ENCODE data around the gene DYNLRB1. TPM values are rescaled to one million over a fixed set of nuclear protein-coding genes. Genes with fewer than 3 reads are reported as not detected.
A peak's percentile ranks its signal among the peaks of the same experiment; 100 is the strongest.

DYNLRB1 gene
- total RNA-seq, 2 experiments from 2014 or later, result 91.2 to 96.8 TPM

DNA sequence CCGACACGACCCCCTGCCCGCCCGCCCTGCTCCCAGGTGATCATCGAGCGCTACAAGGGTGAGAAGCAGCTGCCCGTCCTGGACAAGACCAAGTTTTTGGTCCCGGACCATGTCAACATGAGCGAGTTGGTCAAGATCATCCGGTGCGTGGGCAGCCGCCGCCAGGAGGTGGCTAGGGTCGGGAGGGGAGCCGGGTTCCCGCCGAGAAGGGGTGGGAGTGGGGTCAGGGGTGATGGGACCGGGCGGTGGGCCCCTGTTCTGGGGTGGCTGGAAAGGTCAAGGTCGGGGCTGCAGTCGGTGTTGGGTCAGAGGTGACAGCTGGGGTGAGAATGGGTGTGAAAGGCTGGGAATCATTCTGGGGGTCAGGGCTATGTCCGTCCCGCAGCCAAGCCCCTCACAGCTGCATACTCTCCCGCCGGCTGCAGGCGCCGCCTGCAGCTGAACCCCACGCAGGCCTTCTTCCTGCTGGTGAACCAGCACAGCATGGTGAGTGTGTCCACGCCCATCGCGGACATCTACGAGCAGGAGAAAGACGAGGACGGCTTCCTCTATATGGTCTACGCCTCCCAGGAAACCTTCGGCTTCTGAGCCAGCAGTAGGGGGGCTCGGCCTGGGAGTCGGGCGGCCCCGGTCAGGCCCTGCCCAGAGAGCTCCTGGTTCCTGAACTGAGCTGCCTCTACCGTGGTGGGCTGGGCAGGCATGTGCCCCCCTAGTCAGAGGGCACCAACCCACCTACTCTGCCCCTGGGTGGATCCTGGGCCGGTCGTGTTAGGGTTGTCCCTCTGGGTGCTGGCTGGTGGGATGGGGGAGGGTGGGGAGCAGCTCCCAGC is 43.3 kb downstream of the DYNLRB1 start:
- Mint-ChIP-seq H3K36me3 (no peaks in the 10 kb centered on the region), H3K27me3 (no peaks in the 10 kb centered on the region), H3K27ac (peak overlapping the region; percentile 58), H3K9me3 (no peaks in the 10 kb centered on the region), H3K4me3 (peak overlapping the region; percentile 63), H3K4me1 (peaks cover 9% of the 10 kb centered on the region)
- ATAC-seq (ENCODE audit: low read depth) (no peak), DNase-seq (no peak)
- POLR2A ChIA-PET, result interaction anchor here (1.4 kb wide), 1 partner anchor 447 kb away, joined by 3 read pairs; the partner anchor contains the start of gene EIF2S2

DNA sequence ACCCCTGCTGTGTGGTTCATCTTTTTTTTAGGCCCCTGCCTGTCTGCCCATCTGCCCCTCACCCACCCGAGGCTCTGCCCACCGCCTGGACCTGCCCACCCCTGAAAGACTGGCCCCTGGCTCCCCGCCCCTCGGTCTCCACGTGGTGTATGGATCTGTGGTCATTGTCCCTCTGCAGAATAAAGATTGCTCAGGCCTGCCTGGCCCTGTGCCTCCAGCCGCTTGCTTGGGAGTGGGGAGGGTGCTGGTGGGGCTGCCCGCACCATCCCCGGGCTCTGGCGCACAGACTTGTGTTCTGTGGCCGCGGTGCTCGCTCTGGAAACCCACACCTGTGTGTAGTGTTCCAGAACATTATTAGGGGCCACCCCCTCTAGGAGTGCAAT is 43.9 kb downstream of the DYNLRB1 start:
- peaks cover 9% of the 10 kb centered on the region for H3K4me1 Mint-ChIP-seq
- ATAC-seq (ENCODE audit: low read depth) (no peak), DNase-seq (no peak)
- no peaks in the 10 kb centered on the region for H3K36me3 Mint-ChIP-seq
- H3K9me3 Mint-ChIP-seq, result no peaks in the 10 kb centered on the region
- POLR2A ChIA-PET, result no interaction called here
- peak overlapping the region; percentile 16 for H3K27ac Mint-ChIP-seq
- peak overlapping the region; percentile 32 for H3K4me3 Mint-ChIP-seq
- H3K27me3 Mint-ChIP-seq, result no peaks in the 10 kb centered on the region

DNA sequence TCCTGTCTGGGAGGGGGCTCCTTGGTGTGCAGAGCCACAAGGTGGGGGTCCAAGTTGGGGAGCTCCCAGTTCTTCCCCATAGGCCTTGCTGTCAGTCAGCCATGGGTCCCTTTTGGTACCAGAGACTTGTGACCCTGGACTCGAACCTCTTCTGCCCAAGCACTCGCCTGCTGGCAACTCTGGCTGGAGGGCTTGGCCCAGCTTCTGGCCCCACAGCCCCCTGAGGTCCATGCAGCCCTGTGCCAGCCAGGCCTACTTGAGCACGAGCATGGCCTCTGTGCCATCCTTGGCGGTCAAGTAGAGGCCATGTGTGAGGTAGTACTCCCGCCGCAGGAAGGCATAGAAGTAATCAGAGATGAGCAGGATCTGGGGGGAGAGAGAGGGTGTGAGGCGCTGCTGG is 44.4 kb downstream of the DYNLRB1 start:
- POLR2A ChIA-PET, result interaction anchor here (0.6 kb wide), 1 partner anchor 156 kb away, joined by 9 read pairs; no protein-coding TSS in a partner anchor
- no peaks in the 10 kb centered on the region for H3K9me3 Mint-ChIP-seq
- no peak for DNase-seq
- H3K27me3 Mint-ChIP-seq, result no peaks in the 10 kb centered on the region
- no peak overlapping the region for H3K27ac Mint-ChIP-seq
- H3K4me1 Mint-ChIP-seq, result peaks cover 10% of the 10 kb centered on the region
- H3K4me3 Mint-ChIP-seq, result no peak overlapping the region
- ATAC-seq (ENCODE audit: low read depth), result no peak
- peaks cover 1% of the 10 kb centered on the region for H3K36me3 Mint-ChIP-seq

DNA sequence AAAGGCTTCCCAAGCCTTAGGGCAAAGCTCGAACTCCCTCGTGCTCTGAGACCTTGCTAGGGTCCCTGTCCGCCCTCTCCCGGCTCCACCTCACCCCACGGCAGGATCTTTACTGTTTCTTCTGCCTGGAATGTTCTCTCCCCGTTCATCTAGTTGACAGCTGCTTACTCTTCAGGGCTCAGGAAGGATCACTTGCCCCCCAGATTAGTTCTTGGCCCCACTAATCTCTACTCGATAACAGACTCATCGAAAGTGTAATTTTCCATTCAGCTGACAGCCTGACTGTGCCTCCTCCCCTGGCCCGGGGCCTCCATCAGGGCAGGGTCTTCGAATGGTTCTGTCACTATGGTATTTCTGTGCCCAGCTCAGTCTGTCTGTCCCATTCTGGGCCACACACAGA is 45.4 kb downstream of the DYNLRB1 start:
- DNase-seq (no peak), ATAC-seq (ENCODE audit: low read depth) (no peak)
- peaks cover 2% of the 10 kb centered on the region for H3K36me3 Mint-ChIP-seq
- H3K9me3 Mint-ChIP-seq, result no peaks in the 10 kb centered on the region
- POLR2A ChIA-PET, result no interaction called here
- peaks cover 11% of the 10 kb centered on the region for H3K4me1 Mint-ChIP-seq
- no peak overlapping the region for H3K27ac Mint-ChIP-seq
- H3K27me3 Mint-ChIP-seq, result no peaks in the 10 kb centered on the region
- H3K4me3 Mint-ChIP-seq, result no peak overlapping the region

DNA sequence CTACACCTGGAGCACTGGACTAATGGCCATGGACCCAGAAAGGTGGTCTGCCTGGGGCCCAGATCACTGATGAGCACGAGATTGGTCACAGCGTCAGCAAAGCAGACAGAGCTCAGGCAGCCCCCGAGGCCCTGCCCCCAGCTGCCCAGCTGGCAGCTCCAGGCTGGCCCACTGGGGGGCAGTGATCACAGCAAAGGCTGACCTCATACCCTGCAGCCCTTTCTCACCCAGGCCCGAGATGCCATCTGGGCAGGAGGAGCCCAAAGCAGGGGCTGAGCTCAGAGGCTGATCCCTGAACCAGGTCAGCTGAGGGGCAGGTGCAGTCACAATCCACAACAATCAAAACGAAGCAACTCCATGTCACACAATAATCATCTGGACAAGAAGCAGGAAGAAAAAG is 46.4 kb downstream of the DYNLRB1 start:
- ATAC-seq (ENCODE audit: low read depth), result no peak

DNA sequence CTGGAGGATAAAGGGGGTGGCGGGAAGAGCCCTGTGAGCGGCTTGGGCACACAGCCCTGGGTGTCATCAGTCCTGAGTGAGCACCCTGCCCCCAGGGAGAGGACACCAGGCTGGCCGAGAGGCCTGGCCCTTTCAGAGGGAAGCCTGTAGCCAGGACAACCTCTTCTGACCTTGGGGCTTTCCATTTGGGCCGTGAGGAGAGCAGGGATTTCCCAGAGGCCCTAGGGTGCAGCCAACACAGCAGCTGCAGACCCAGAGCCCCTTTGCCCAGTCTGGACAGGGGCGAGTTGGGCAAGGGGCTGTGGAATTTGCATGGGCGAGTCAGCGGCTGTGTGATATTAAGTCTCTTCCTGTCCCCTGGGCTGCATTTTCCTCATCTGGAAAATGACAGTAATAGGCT is 48.6 kb downstream of the DYNLRB1 start:
- no peak for ATAC-seq (ENCODE audit: low read depth)
- DNase-seq, result no peak
- POLR2A ChIA-PET, result no interaction called here
- no peak overlapping the region for H3K4me3 Mint-ChIP-seq
- H3K27me3 Mint-ChIP-seq, result no peaks in the 10 kb centered on the region
- H3K36me3 Mint-ChIP-seq, result peaks cover 2% of the 10 kb centered on the region
- no peaks in the 10 kb centered on the region for H3K9me3 Mint-ChIP-seq
- no peak overlapping the region for H3K27ac Mint-ChIP-seq
- peaks cover 6% of the 10 kb centered on the region for H3K4me1 Mint-ChIP-seq

More for the DNA sequence above, 46.4 kb downstream of the DYNLRB1 start:
- Mint-ChIP-seq H3K27me3 (no peaks in the 10 kb centered on the region), H3K36me3 (peaks cover 2% of the 10 kb centered on the region), H3K9me3 (no peaks in the 10 kb centered on the region), H3K4me1 (peaks cover 9% of the 10 kb centered on the region), H3K27ac (no peak overlapping the region), H3K4me3 (no peak overlapping the region)
- POLR2A ChIA-PET, result no interaction called here
- no peak for DNase-seq

DNA sequence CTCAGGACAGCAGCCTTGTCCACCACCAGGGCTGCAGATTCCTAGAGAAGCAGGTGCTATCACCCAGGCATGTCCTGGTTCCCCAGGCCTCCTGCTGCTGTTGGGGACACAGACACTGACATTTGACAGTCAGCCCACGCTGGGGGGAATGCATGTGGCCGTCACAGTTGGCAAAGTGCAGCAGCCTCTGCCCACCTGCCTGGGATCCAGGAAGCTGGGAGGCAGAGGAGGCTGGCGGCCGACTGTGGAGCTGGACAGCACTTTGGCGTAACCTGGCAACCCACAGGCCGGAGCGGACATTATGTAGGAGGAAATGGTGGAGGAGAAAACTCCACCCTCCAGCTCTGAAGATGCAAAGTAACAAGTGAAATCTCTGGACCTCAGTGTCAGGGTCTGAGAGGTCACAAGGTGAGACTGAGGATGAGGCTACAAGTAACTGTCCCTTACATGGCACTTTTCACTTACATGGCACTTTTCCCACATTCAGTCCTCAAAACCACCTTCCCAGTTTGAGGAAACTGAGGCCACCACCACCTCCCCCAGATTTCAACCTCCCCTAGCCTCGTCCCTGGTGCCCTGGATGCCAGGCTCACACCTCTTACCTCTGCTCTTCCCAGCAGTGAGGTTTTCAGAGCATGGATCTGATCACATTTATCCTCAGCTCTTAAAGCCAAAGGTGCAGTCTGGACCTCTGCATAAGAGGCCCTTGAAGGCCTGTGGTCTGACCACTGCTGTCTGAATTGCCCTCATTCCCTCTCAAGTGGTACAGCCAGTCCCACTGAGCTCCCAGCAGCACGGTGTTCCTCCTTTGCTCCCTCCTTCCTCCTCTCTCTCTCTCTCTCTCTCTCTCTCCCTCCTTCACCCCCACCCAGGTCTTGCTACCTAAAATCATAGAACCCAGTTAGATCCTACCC is 51.0 kb downstream of the DYNLRB1 start:
- POLR2A ChIA-PET, result interaction anchor here (0.6 to 1.0 kb wide), 3 partner anchors 9 to 425 kb away, joined by 3 to 4 read pairs (median 3); partner anchors contain the start of genes DYNLRB1 and MAP1LC3A
- no peak overlapping the region for H3K4me3 Mint-ChIP-seq
- H3K27ac Mint-ChIP-seq, result peak overlapping the region; percentile 11
- no peak for ATAC-seq (ENCODE audit: low read depth)
- H3K36me3 Mint-ChIP-seq, result peaks cover 5% of the 10 kb centered on the region
- H3K27me3 Mint-ChIP-seq, result no peaks in the 10 kb centered on the region
- peaks cover 12% of the 10 kb centered on the region for H3K4me1 Mint-ChIP-seq
- no peak for DNase-seq
- no peaks in the 10 kb centered on the region for H3K9me3 Mint-ChIP-seq

DNA sequence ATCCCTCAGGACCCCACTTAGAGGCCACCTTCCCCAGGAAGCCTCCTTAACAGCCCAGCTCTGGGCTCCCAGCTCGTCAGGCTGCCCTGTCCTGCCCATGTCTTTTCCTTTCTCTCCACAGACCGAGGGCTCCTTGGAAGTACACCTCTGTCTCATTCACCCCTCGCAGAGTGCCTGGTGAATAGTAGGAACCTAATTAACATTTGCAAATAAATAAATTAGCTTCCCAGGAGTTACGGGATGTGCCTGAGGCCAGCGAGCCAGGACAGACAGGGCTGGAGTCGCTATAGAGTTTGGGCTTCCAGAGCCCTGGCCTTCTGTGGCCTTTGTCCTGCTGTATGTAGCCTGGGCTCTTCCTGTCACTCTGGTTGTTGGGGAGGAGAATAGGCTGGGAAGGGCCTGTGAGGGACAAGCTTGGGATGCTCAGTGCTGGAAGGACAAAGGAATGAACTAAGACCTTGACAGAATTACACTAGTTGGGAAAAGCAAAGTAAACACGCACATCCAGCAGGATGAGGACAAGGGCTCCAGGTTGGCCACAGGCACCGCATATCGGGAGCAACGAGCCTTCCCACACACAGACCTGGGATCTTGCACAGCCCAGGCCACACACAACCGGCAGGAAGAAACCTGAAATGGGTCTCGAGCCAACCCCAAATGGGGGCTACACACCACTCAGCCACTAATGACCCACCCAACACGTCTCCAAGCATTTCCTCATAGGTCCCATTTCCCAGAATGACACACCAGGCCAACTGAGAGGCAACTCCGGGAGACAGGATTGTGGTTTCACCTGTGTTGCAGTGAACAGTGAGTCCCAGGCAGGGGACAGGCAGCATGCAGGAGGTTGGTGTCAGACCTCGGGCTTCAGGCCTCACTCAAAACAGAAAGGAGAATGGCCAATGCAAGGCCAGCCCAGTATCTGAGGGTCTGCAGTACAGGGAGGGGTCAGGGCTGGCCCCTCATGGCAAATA is 52.0 kb downstream of the DYNLRB1 start:
- DNase-seq (no peak), ATAC-seq (ENCODE audit: low read depth) (no peak)
- Mint-ChIP-seq H3K27me3 (no peaks in the 10 kb centered on the region), H3K9me3 (no peaks in the 10 kb centered on the region), H3K4me3 (no peak overlapping the region), H3K27ac (peak overlapping the region; percentile 11), H3K36me3 (peaks cover 5% of the 10 kb centered on the region), H3K4me1 (peaks cover 12% of the 10 kb centered on the region)
- POLR2A ChIA-PET, result interaction anchor here (0.9 kb wide), 1 partner anchor 10 kb away, joined by 3 read pairs; the partner anchor contains the start of gene MAP1LC3A

DNA sequence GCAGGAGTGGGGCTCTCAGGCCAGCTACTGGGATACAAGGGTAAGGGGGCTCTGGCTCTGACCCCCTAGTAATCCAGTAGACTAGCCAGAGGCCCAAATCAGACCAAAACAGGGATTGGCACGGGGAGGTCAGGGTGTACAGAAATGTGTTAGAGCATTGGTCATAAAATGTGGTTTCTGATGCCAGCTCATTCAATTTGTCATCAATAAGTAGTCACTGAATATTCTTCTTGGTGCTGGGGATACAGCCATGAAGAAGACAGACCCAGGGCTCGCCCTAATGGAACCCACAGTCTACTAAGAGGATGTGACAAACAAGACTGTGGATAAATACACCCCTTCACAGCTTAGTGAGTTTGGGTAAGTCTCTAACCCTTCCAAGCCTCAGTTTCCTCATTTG is 53.4 kb downstream of the DYNLRB1 start:
- Mint-ChIP-seq H3K4me1 (peaks cover 11% of the 10 kb centered on the region), H3K27ac (no peak overlapping the region), H3K27me3 (no peaks in the 10 kb centered on the region), H3K9me3 (no peaks in the 10 kb centered on the region), H3K36me3 (peaks cover 9% of the 10 kb centered on the region), H3K4me3 (no peak overlapping the region)
- POLR2A ChIA-PET, result no interaction called here
- DNase-seq (no peak), ATAC-seq (ENCODE audit: low read depth) (no peak)

DNA sequence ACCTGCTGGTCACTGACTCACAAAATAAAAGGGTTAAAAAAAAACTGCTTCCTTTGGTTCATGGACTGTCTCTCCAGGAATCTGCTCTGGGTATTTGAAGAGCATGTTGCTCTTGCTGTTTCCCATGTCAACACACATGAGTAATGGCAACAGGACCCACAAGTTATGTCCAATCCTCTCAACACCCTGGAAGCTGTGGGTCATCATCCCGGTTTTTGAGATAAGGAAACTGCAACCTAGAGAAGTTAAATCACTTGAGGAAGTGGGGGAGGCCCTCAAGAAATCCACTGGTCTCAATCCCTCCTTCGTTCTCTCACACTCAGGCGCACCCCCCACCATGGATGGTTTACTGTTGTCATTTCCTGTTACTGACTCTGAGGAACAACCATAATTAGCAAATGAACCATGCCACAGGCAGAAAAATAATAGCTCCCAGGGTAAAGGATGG is 54.7 kb downstream of the DYNLRB1 start:
- ATAC-seq (ENCODE audit: low read depth), result no peak
- POLR2A ChIA-PET, result interaction anchor here (0.9 to 1.2 kb wide), 2 partner anchors 13 to 56 kb away, joined by 3 to 4 read pairs; partner anchors contain the start of gene MAP1LC3A
- Mint-ChIP-seq H3K4me3 (no peak overlapping the region), H3K36me3 (peaks cover 7% of the 10 kb centered on the region), H3K4me1 (peaks cover 8% of the 10 kb centered on the region), H3K9me3 (no peaks in the 10 kb centered on the region), H3K27me3 (no peaks in the 10 kb centered on the region), H3K27ac (peak overlapping the region; percentile 33)
- no peak for DNase-seq

DNA sequence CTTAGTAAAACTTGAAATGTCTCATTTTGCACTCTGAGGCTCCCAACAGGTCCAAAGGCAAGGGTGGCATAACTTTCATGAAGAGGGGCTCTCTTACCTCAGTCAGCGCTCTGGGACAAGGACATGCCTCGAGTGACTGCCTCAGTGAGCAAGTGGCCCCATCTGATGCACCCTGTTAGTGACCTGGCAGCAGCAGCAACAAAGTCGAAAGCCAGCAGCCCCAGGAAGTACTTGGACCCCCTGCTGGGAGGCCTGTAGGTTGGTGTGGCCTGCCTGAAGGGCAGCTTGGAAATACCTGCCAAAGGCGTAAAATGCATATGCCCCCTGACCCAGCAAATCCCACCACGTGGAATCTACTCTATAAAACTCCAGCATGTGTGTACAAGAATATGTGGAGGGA is 55.5 kb downstream of the DYNLRB1 start:
- peaks cover 8% of the 10 kb centered on the region for H3K4me1 Mint-ChIP-seq
- POLR2A ChIA-PET, result interaction anchor here (0.9 kb wide), 1 partner anchor 57 kb away, joined by 3 read pairs; no protein-coding TSS in a partner anchor
- peaks cover 7% of the 10 kb centered on the region for H3K36me3 Mint-ChIP-seq
- no peak overlapping the region for H3K4me3 Mint-ChIP-seq
- no peaks in the 10 kb centered on the region for H3K27me3 Mint-ChIP-seq
- no peak for ATAC-seq (ENCODE audit: low read depth)
- no peaks in the 10 kb centered on the region for H3K9me3 Mint-ChIP-seq
- no peak for DNase-seq
- H3K27ac Mint-ChIP-seq, result no peak overlapping the region

DNA sequence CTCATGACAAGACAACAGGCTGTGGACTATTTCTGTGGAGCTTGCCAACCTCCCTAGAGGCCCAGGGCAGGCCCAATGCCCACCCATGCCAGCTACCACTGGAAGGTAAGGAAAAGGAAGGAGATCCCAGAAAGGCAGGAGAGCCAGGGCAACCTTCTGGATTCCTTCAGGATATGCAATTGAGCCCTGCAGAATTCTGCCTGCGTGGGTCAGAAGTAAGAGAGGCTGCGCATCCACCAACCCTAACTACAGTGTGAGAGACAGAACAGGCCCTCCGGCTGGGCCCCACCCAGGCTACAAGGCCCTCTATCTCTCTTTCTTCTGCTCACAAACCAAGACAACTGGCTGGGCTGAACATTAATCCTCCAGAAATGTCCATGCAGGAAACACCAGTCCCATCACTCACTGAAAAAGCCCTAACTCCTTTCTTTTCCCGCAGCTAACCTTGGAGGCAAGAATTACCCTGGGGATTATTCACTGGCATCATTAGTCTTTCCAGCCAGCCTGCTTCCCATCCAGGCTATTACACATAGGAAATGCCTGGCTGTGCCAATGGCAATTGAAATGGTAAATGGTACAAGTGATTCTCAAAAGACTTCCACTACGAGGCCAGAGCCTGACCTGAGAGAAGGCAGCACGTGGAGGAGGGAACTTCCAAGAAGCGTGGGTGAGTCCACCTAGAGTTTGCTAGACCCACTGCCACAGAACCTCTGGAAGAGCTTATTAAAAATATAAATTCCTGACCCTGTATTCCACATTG is 57.5 kb downstream of the DYNLRB1 start:
- DNase-seq (no peak), ATAC-seq (ENCODE audit: low read depth) (no peak)
- H3K4me3 Mint-ChIP-seq, result no peak overlapping the region
- peaks cover 7% of the 10 kb centered on the region for H3K4me1 Mint-ChIP-seq
- H3K27me3 Mint-ChIP-seq, result no peaks in the 10 kb centered on the region
- no peak overlapping the region for H3K27ac Mint-ChIP-seq
- peaks cover 7% of the 10 kb centered on the region for H3K36me3 Mint-ChIP-seq
- no peaks in the 10 kb centered on the region for H3K9me3 Mint-ChIP-seq
- POLR2A ChIA-PET, result interaction anchor here (1.0 kb wide), 1 partner anchor 16 kb away, joined by 3 read pairs; no protein-coding TSS in a partner anchor

Data from activated naive CD8-positive, alpha-beta T cell treated with anti-CD3 and anti-CD28 coated beads, Interleukin-2, amount 10 ng/mL, durations not matched to agents 7 days and 5 days (primary cell).